Activated T-cell treated with anti-CD3 and anti-CD28 coated beads, Interleukin-2, amount 50 U/mL, for 72 hours (primary cell): Measurements from ENCODE around the gene FAM13B. TPM values are rescaled to one million over a fixed set of nuclear protein-coding genes. Genes with fewer than 3 reads are reported as not detected.

Experiments used
- ATAC-seq, 2 donors: fragments of 150-1000 bp; cut with Tn5 transposase; replicated peaks in 1 of 2; 2 replicates each; pipeline ENCODE4 v1.10.0; 2021; ENCODE audit warnings: moderate library complexity in 2 of 2, mild to moderate bottlenecking in 1 of 2
- DNase-seq, 2 donors: peaks; one replicate each; pipeline ENCODE4 v3.0.0; 2021 to 2022; ENCODE audit warnings: mixed read lengths in 1 of 2
- H3K27ac Mint-ChIP-seq: one replicate; pipeline ENCODE4 v1.8.0; 2022; ENCODE audit warnings: mild to moderate bottlenecking, moderate library complexity, mixed read lengths
- H3K27me3 Mint-ChIP-seq: one replicate; pipeline ENCODE4 v1.8.0; 2022; ENCODE audit warnings: low read depth, mixed read lengths
- H3K36me3 Mint-ChIP-seq, 2 donors: one replicate each; pipeline ENCODE4 v1.8.0; 2022; ENCODE audit warnings: mixed read lengths in 2 of 2, mild to moderate bottlenecking in 1 of 2; ENCODE audit not compliant: insufficient read depth in 2 of 2
- H3K4me1 Mint-ChIP-seq: one replicate; pipeline ENCODE4 v1.8.0; 2022; ENCODE audit warnings: low read depth, mixed read lengths
- H3K4me3 Mint-ChIP-seq, 2 donors: one replicate each; pipeline ENCODE4 v1.8.0; 2022; ENCODE audit warnings: mild to moderate bottlenecking in 2 of 2, mixed read lengths in 2 of 2, moderate library complexity in 2 of 2
- H3K9me3 Mint-ChIP-seq, 2 donors: one replicate each; pipeline ENCODE4 v1.8.0; 2022; ENCODE audit warnings: mixed read lengths in 2 of 2
- total RNA-seq, 2 donors: library from RNA; stranded (reverse); gene quantifications; one replicate each; pipeline ENCODE4 v1.2.3, GENCODE V29; 2022

Gene FAM13B
- total RNA-seq, 2 donors from 2014 or later = 19.3 to 20.5 TPM

GRCh38 chr5:137896560-137896959, 136.3 kb downstream of the FAM13B start:
- Mint-ChIP-seq H3K9me3 (no peaks in the 10 kb centered on the region), H3K4me1 (no peaks in the 10 kb centered on the region), H3K4me3 (no peak overlapping the region), H3K27me3 (no peaks in the 10 kb centered on the region), H3K27ac (no peak overlapping the region), H3K36me3 (no peaks in the 10 kb centered on the region)
- DNase-seq = no peak
- ATAC-seq = no peak

GRCh38 chr5:137894586-137894985, 138.3 kb downstream of the FAM13B start:
- H3K4me1 Mint-ChIP-seq = peaks cover 3% of the 10 kb centered on the region

GRCh38 chr5:137891849-137892248, 141.0 kb downstream of the FAM13B start:
- ATAC-seq (no peak), DNase-seq (peak in 1 of 2 donors; percentile 5)
- Mint-ChIP-seq H3K27ac (no peak overlapping the region), H3K27me3 (no peaks in the 10 kb centered on the region), H3K36me3 (peaks cover 0 to 1% of the 10 kb centered on the region in 2 donors), H3K4me3 (no peak overlapping the region), H3K9me3 (no peaks in the 10 kb centered on the region), H3K4me1 (peaks cover 28% of the 10 kb centered on the region)

More at GRCh38 chr5:137894586-137894985, 138.3 kb downstream of the FAM13B start:
- Mint-ChIP-seq H3K27me3 (no peaks in the 10 kb centered on the region), H3K9me3 (no peaks in the 10 kb centered on the region), H3K4me3 (no peak overlapping the region), H3K36me3 (no peaks in the 10 kb centered on the region), H3K27ac (no peak overlapping the region)
- DNase-seq (no peak), ATAC-seq (no peak)

GRCh38 chr5:137890845-137891244, 142.0 kb downstream of the FAM13B start:
- DNase-seq = no peak

GRCh38 chr5:137888863-137889759, 143.8 kb downstream of the FAM13B start, which contains the start of gene PKD2L2:
PKD2L2 (plus strand) TSS chr5:137889457; CDS start chr5:137889492, 35 bp downstream.
- H3K9me3 Mint-ChIP-seq = no peaks in the 10 kb centered on the region
- no peaks in the 10 kb centered on the region for H3K27me3 Mint-ChIP-seq
- peak; percentile 100 for ATAC-seq
- peak within 1 kb of the TSS; percentile 88 to 93 for H3K4me3 Mint-ChIP-seq
- peak; percentile 89 to 91 for DNase-seq
- peaks cover 0 to 1% of the 10 kb centered on the region in 2 donors for H3K36me3 Mint-ChIP-seq
- peaks cover 35% of the 10 kb centered on the region for H3K4me1 Mint-ChIP-seq
- H3K27ac Mint-ChIP-seq = peak within 1 kb of the TSS; percentile 92

More at GRCh38 chr5:137890845-137891244, 142.0 kb downstream of the FAM13B start:
- Mint-ChIP-seq H3K36me3 (peaks cover 0 to 1% of the 10 kb centered on the region in 2 donors), H3K4me1 (peaks cover 35% of the 10 kb centered on the region), H3K27ac (no peak overlapping the region), H3K4me3 (no peak overlapping the region), H3K9me3 (no peaks in the 10 kb centered on the region), H3K27me3 (no peaks in the 10 kb centered on the region)
- ATAC-seq = no peak

GRCh38 chr5:137888466-137888862, 144.4 kb downstream of the FAM13B start:
- no peaks in the 10 kb centered on the region for H3K27me3 Mint-ChIP-seq
- H3K27ac Mint-ChIP-seq = peak overlapping the region; percentile 92
- peak overlapping the region; percentile 88 to 93 for H3K4me3 Mint-ChIP-seq
- peaks cover 0 to 1% of the 10 kb centered on the region in 2 donors for H3K36me3 Mint-ChIP-seq
- peak in 1 of 2 donors; percentile 2 for DNase-seq
- ATAC-seq = no peak
- H3K4me1 Mint-ChIP-seq = peaks cover 35% of the 10 kb centered on the region
- no peaks in the 10 kb centered on the region for H3K9me3 Mint-ChIP-seq

Other genes starting within 250 kb of the FAM13B start
- not detected for gene MYOT, start 165.2 kb downstream of the FAM13B start, total RNA-seq
- gene PKD2L2, start 143.6 kb downstream of the FAM13B start, total RNA-seq = under 1 TPM in 1 of 2 donors, not detected in 1; 0.74 TPM
- gene WNT8A, start 51.0 kb upstream of the FAM13B start, total RNA-seq = not detected
- gene NME5, start 106.3 kb upstream of the FAM13B start, total RNA-seq = not detected
- 10 to 100 TPM; 66.8 to 94.7 TPM for gene BRD8, start 145.6 kb upstream of the FAM13B start, total RNA-seq
- 10 to 100 TPM; 39.9 to 50.4 TPM for gene KIF20A, start 146.0 kb upstream of the FAM13B start, total RNA-seq
- gene CDC23, start 180.2 kb upstream of the FAM13B start, total RNA-seq = 10 to 100 TPM; 45.0 to 48.9 TPM
- under 1 TPM in 1 of 2 donors, not detected in 1; 0.17 TPM for gene GFRA3, start 241.5 kb upstream of the FAM13B start, total RNA-seq